Activated CD8-positive, alpha-beta memory T cell treated with anti-CD3 and anti-CD28 coated beads, Interleukin-2, amount 50 U/mL, for 1 hour (primary cell): Measurements from ENCODE around the gene TMEM79.

ENCODE experiments used
- DNase-seq: peaks from one replicate; pipeline ENCODE4 v3.0.0-alpha.2; 2020; ENCODE audit errors: extremely low read depth

Gene TMEM79

GRCh38 chr1:156284112-156284511 is at the start of gene TMEM79:
Gene TMEM79 (plus strand): TSS chr1:156284325. CDS start chr1:156285227, 902 bp downstream.
- DNase-seq: no peak

GRCh38 chr1:156236164-156236563 is 48.0 kb upstream of the TMEM79 start:
- DNase-seq: no peak

DNA sequence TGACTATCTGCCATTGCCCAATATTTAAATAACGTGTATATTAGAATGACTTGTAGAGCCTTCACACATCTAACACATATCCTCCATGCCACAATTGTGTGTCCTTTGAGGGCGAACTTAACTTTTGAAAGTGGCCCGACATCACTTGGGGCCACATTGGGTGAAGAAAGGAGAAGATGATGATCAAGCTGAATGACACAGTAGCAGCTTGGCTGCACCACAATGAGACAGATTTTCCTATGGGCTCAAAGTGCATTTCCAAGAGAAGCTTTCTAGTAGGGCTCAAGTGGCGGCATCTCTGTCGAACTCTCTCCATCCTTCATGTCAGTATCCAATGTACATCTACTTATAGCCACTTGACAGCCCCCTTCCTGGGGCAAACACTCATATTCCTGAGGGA is 45.9 kb upstream of the TMEM79 start:
- no peak for DNase-seq

- DNase-seq: no peak
Observed at GRCh38 chr1:156241311-156241811, 42.8 kb upstream of the TMEM79 start.

DNA sequence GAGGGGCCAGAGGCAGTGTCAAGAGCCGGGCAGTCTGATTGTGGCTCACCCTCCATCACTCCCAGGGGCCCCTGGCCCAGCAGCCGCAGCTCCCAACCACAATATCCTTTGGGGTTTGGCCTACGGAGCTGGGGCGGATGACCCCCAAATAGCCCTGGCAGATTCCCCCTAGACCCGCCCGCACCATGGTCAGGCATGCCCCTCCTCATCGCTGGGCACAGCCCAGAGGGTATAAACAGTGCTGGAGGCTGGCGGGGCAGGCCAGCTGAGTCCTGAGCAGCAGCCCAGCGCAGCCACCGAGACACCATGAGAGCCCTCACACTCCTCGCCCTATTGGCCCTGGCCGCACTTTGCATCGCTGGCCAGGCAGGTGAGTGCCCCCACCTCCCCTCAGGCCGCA is 42.2 kb upstream of the TMEM79 start, which contains the start of gene BGLAP:
TSS of gene BGLAP (plus strand) at position 259 of the 400 bp plus-strand sequence. CDS start at position 307, 48 bp downstream.
- DNase-seq: no peak

- no peak for DNase-seq
Observed at GRCh38 chr1:156242738-156243137, 41.4 kb upstream of the TMEM79 start.

- no peak for DNase-seq
Observed at GRCh38 chr1:156244126-156244525, 40.0 kb upstream of the TMEM79 start.

DNA sequence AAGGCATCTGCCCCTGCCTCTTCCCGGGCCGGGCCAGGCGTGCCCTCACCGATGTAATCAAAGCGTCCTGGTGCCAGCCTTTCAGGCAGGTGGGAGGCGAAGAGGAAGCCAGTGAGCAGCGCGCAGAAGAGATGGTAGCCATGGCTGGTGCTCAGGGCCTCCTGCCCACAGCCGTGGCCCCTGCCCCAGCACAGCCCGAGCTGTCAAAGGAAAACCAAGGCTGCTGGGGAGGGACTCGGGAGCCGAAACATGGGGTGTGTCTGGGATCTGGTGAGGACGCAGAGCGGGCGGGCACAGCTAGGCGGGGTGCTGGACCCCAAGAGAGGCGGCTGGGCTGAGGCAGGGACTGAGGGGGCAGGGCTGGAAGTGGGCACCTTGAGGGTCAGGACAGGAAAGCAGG is 39.4 kb upstream of the TMEM79 start:
- no peak for DNase-seq

DNA sequence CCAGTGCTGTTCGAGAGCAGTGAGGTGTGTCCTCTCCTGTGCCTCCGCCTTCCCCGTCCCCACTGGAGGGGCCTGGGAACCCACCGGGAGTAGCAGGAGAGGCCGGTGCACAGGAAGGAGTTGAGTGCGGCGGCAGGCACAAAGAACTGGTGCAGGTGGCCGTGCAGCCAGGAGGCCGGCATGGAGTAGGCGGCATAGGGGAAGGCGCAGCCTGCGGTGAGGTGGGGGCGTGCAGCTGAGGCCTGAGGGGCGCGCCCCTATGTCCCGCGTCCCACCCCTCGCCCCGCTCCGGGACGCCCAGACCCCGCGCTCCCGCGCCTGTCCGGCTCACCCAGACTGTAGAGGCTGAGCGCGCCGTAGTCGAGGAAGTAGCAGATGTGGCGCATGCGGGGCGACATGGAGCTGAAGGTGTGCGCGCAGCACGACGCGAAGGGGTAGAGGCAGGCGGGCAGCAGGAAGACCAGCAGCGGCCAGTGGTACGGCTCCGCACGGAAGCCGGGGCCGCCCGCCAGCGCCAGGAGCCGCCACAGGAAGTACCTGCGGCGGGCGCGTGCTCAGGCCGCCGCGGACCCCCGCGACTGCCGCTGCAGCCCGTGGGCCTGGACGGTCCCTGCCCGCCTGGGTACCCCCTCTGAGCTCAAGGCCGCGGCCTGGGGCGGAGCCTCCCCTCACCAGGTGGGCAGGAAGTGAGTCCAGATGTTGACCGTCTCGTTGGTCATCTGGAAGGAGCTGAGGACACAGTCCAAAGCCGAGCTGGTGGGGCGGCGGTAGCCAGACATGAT is 38.5 kb upstream of the TMEM79 start:
- no peak for DNase-seq

DNA sequence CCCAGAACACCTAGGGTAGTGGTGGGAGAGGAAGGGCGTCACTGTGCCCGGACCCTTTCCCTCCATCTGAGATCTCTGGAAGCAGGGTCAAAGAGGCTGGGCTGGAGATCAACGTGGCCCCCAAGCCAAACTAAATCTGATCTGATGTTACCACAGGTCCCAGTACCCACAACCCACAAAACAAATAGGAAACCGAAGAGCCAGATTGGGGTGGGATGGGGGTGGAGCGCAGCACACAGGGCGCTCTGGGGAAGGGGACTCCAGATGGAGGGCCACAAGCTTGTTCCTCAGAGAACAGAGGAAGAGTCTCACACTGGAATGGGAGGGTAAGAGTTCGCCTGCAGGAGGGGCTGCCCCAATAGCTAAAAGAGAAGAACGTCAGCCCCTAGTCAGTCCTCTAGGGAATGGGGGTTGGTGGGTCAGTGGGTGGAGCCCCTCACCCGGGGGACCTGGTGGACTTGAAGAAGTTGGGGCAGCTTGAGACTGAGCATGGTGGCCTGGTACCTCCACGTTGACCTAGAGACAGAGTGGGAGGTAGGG is 37.8 kb upstream of the TMEM79 start:
- DNase-seq: no peak

DNA sequence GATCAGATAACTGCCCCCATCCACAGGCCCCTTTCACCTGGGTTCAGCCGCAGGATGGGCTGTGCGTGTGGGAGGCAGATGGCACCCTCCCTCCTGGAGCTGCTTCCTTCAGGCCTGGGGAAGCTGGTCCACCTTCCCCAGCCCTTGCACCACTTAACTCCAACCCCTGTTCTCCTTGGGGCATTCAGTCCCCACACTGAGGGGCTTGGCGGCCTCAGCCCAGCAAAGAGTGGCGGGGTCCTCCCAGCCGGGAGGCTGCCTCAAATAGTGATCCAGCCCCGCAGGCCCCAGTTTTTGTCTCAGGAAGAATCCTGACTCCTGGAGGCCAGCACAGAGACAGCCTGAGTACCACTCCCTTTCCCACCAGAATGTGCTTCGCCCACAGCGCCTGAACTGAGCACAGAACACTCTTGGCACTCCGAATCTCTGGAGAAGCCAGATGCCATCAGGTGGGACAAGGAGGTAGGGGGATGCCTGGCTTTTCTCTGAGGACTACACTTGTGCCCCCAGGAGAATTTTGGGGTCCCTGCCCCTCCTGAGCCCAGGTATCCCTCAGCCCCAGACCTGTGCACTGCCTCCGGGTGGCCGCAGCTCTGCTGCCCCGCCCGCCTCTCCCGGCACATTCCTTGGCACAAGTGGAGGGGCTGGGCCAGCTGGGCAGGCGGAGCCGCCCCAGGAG is 37.2 kb upstream of the TMEM79 start:
- DNase-seq: no peak

GRCh38 chr1:156247460-156248322 is 36.4 kb upstream of the TMEM79 start, which contains the start of gene PAQR6:
Gene PAQR6 (minus strand): TSS chr1:156248056. CDS start chr1:156246731, 1,325 bp downstream.
- DNase-seq: no peak

- DNase-seq: no peak
Observed at GRCh38 chr1:156248323-156248683, 35.8 kb upstream of the TMEM79 start.

- no peak for DNase-seq
Observed at GRCh38 chr1:156249593-156249992, 34.5 kb upstream of the TMEM79 start.

GRCh38 chr1:156251527-156251926 is 32.6 kb upstream of the TMEM79 start:
- no peak for DNase-seq

DNA sequence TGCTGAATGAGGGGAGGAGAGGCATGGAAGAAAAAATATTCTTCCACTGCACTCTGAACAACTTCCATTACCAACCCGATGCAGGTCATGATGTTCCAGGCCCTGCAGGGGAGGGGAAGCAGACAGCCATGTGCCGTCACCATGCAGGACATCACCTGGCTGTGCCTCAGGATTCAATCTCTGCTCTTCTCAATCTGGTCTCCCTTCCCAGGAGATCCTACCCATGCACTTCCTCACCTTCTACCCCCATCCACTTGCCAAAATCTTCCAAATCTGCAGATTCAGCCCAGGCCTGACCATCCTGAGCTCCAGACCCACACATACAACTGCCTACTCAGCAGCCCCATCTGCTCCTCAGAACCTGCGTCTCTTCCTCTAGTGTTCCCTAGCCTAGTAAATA is 30.5 kb upstream of the TMEM79 start:
- DNase-seq: no peak

DNA sequence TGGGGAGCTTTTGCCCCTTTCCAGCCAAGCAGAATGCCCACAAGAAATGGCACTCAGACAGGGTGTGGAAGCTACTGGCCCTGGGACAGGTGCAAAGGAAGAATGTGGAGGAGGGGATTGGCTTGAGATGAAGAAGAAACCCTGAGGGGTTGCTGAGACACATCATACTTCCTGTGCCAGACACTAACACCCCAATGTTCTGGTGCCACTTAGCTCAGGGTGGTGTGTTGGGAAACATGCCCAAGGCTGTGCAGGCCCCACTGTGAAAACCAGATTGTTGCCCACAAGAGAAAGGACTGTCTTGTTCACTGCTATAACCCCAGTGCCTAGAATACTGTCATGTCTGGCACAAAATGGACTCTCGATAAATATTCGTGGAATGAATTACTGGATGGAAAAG is 26.4 kb upstream of the TMEM79 start:
- no peak for DNase-seq

DNA sequence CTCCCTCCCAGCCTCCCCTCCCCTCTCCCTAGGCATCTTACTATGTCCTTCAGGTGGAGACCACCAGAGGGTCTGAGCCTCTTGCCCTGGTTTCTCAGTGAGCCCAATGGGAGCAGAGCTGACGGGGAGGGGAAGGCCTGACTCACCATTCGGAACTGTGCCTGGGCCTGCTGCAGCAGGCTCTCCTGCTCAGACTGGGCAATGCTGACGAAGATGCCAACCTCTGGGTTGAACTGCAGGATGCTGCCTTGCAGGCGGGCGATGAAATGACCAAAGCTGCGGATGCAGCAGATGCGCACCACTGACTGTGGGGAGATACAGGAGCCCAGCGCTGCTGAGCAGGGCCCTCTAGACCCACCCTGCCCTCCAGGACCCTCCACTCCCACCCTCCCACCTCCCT is 25.3 kb upstream of the TMEM79 start:
- no peak for DNase-seq

GRCh38 chr1:156259805-156260204 is 24.3 kb upstream of the TMEM79 start:
- DNase-seq: no peak

GRCh38 chr1:156260896-156261295 is 23.2 kb upstream of the TMEM79 start:
- DNase-seq: no peak

DNA sequence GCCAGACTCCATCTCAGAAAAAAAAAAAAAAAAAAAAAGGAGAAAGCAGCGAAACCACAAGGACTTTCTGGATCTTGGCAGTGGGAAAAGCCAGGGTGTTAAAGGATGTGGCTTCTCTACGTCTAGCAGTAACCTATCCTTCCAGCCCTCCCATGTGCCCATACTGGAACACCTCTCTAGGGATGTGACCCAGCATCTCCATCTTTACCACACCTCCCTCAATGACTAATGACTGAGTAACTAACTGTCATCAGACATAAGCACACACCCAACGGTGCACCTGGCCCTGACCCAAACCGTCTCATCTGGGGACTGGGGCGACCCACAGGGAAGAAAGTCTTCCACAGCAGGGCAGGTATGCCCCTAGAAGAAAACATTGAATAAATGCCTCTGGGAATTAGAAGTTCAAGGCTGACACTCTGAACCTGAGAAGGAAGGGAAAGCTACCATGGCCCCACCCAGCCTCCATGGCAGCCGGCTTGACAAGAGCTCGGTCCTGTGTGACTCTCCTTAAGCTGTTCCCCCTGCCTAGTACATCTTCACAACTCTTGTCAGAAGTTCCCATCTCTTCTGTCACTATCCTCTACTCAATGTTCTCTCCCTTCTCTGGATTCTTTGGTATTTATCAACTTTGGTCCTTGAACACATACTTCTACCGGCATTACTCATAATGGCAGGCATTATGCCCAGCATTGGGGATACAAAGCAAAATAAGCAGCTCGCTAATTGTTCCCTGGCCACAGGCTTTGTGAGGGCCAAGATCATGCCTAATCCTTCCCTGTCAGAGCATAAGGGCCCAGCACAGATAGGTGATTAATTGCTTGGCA is 21.5 kb upstream of the TMEM79 start:
- no peak for DNase-seq
